GM21447 (cell line): Measurements from ENCODE around the gene WDFY1.

Experiments used
- ATAC-seq: cut with Tn5 transposase; IDR thresholded peaks from one replicate; pipeline ENCODE4 v1.9.1; 2021; ENCODE audit not compliant: unreplicated experiment

The WDFY1 gene

GRCh38 chr2:223860809-223861738, 84.1 kb downstream of the WDFY1 start:
- no peak for ATAC-seq

DNA sequence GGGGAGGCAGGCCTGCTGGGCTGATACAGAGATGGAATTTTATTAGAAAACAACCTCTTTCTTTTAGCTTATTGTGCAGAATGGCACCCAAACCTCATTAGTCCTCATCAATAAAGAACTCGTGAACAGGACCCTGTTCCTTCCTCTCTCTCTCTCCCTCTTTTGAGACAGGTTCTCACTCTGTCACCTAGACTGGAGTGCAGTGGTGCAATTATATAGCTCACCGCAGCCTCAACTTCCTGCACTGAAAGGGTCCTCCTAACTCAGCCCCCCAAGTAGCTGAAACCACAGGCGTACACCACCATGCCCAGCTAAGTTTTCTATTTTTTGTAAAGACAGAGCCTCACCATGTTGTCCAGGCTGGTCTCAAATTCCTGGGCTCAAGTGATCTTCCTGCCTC, 86.1 kb downstream of the WDFY1 start:
- ATAC-seq: no peak

GRCh38 chr2:223856584-223856983, 88.6 kb downstream of the WDFY1 start:
- ATAC-seq: peak; percentile 47

- ATAC-seq: no peak
Measured at GRCh38 chr2:223856021-223856420, 89.1 kb downstream of the WDFY1 start.

GRCh38 chr2:223855426-223855825, 89.7 kb downstream of the WDFY1 start:
- ATAC-seq: no peak

GRCh38 chr2:223854741-223855140, 90.4 kb downstream of the WDFY1 start:
- peak; percentile 59 for ATAC-seq

DNA sequence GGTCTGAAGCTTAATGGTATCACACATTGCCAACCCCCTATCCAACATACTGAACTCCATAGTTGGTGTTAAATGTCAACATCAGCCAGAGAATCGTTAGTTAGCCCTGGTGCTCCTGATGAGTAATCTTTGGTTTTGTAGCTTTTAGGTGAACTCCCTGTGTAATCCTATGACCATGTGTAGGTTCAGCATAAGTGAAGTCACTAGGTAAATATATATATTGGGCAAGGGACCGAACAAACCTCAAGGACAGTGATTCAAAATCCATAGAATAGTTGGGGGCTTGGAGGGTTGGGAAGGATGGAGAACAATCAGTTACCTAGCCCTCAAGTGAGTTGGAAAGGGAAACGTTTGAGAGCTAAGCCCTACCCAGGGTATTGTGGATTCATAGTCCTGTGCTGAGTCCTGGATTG, 91.7 kb downstream of the WDFY1 start:
- no peak for ATAC-seq

DNA sequence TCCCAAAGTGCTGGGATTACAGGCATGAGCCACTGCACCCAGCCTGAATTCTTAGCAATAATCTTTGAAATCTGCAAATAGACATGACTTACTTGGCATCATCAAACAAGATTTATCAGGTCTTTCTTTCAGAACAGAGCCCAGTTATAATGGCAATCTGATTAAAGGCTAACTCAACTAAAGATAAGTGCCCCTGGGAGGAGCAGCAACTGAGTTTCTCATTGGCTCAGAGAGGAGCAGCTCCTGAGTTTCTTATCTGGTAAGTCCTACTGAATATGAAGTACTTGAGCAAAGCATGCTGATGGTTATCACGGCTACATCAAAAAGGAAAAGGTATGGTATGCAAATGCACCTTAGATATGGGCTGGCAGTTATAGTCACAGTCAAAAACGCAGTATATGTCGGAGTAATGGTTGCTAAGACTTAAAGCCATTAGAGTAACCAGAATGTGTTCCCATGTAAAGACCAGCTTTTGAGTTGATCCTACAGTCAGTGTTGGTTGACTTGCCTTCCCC, 92.8 kb downstream of the WDFY1 start:
- ATAC-seq: no peak

GRCh38 chr2:223847410-223847809, 97.7 kb downstream of the WDFY1 start:
- no peak for ATAC-seq

DNA sequence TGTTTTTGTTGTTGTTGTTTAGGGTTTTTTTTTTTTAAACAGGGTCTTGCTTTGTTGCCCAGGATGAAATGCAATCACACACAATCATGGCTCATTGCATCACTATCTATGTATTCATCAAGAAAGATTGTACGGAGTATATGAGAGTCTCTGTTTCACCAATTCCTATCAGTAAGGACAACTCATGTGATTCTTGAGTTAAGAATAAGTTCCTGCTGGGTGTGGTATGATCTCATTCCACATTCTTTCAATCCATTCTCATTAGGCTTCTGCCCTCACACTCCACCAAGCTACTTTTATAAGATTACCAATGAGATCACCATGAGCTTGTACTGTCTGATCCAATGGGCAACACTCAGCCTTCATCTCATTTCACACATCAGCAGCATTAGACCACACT, 98.6 kb downstream of the WDFY1 start:
- ATAC-seq: no peak

DNA sequence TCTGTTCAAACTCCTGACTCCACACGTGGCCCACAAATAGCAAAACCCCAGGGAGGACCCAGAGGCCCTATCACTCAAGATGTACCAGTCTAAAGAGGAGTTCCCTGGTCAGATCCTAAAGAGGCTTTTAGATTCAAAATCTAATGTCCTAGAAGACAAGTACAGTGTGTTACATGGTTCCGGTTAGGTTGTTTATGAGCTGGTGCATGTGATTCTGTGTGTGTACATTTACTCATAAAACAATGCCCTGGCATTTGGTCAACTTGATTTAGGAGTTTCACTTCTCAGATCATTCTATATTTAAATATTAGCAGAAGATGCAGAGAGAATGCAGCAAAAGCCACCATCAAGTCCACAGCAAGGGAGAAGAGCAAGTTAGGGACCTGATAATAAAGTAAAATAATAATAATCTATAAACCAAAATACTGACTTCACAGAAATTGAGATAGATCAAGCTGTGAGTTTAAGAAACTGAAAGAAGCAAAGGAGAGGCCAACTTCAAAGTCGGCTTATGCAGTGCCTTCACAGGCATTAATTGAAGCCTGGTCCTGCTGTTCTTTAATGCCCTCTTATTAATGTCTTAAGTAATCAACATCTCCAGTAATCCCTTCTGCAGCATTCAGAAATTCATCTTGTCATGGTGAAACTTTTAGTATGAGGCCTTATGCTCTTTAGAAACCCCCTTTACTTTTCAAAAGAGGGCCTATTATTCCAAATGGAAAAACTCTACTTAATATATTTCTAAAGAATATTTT, 103.5 kb downstream of the WDFY1 start:
- no peak for ATAC-seq

GRCh38 chr2:223837287-223838061, 107.7 kb downstream of the WDFY1 start, which contains the start of gene AP1S3:
Gene AP1S3, minus strand, starts transcription at chr2:223837582. Its CDS starts 132 bp downstream, at chr2:223837450.
- peak; percentile 61 for ATAC-seq

DNA sequence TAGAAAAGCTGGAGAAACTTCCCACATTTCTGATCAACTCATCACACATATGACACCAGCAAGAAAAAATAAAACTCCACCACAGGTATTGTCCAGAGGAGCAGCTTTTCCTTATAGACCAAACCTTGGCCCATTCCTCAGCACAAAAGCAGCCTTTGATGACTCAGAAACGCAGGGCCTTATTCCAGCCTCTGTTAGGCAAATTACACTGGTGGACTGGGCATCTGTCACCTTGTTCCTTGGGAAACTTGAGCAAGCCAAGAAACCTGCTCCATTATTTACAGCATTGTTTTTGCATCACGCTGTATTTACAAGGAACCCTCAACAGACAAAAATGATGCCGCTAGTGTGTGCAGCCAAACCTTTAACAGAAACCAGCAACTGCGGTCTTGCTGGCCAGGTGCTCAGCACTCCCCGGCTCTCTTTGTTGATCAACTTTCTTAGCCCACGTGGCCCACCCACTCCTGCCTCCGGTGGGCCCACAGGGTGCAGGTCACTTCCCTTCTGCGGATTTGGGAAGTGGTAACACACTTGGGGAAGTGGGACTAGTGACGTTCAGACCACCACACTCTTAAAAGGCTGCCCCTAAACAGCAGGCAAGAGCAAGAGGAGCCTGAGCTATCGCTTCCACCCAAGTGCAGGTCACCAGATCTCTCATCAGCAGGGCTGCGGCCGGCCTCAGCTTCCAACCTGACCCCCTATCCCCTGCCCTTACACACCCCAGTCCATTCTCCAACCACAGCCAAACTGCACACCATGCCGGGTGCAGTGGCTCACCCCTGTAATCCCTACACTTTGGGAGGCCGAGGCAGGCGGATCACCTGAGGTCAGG, 109.2 kb downstream of the WDFY1 start:
- ATAC-seq: peak; percentile 68

DNA sequence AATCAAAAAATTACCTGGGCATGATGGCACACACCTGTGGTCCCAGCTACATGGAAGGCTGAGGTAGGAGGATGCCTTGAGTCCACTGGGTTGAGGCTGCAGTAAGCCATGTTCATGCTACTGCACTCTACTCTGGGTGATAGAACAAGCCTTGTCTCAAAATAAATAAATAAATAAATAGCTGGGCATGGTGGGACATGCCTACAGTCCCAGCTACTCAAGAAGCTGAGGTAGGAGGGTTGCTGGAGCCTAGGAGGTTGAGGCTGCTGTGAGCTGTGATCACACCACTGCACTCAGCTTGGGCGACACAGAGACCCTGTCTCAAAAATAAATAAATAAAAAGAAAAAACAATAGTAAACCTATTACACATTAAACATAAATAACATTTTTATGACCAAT, 110.7 kb downstream of the WDFY1 start:
- ATAC-seq: no peak

GRCh38 chr2:223832241-223832903, 112.8 kb downstream of the WDFY1 start:
- ATAC-seq: no peak

- ATAC-seq: no peak
Measured at GRCh38 chr2:223829128-223829527, 116.0 kb downstream of the WDFY1 start.

- no peak for ATAC-seq
Measured at GRCh38 chr2:223828314-223828713, 116.8 kb downstream of the WDFY1 start.

GRCh38 chr2:223826995-223827394, 118.1 kb downstream of the WDFY1 start:
- ATAC-seq: no peak
